ENCODE data around the gene PWWP2A. TPM values are rescaled to one million over a fixed set of nuclear protein-coding genes. Genes with fewer than 3 reads are reported as not detected.

Gene PWWP2A
- total and polyA plus RNA-seq, 2 of the 8 experiments (the other 6 are each of a cell fraction or from before 2014, with no cell fraction given), result 18.5 to 63.0 TPM

DNA sequence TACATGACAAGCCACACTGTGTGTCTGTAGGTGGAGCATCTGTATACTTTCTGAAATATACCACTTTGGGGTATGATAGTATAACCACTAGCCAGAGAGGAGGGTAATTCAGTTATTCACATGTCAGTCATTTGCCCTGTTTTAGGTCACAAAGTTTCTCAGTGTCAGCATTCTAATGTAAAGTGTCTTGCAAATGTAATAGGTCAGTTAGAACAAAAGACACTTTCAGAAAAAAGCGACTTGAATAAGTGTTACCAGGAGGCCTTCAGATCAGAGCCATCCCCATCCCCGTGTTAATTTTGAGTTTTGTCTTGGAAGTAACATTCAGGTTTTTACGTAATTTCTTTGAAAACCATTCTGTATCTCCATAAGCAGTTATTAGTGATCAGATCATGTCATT lies 76.6 kb downstream of the PWWP2A start:
- Histone ChIP-seq H3K18ac (ENCODE audit: extremely low read depth, low read length) (no peak overlapping the region), H2BK12ac (ENCODE audit: low read depth, low read length) (no peak overlapping the region), H4K8ac (ENCODE audit: extremely low read depth, insufficient read depth, low read length) (no peak overlapping the region), H4K91ac (replicated peaks; ENCODE audit: insufficient read length, low read length) (no peak overlapping the region), H3K9me3 (ENCODE audit: insufficient read depth in 2 of 2, low read depth in 1 of 2, low read length in 1 of 2) (no peaks in the 10 kb centered on the region), H3K79me2 (ENCODE audit: control insufficient read depth in 1 of 2, insufficient read depth in 2 of 2, low read length in 2 of 2) (no peaks in the 10 kb centered on the region), H2BK20ac (ENCODE audit: low read length) (no peak overlapping the region), H3K14ac (ENCODE audit: insufficient read length) (no peak overlapping the region), H3K27me3 (replicated peaks in 1 of 4; ENCODE audit: control insufficient read depth in 3 of 4, extremely low read depth in 1 of 4, insufficient read depth in 3 of 4, low read length in 3 of 4) (no peaks in the 10 kb centered on the region), H2AFZ (ENCODE audit: low read length) (no peak overlapping the region), H3K23me2 (ENCODE audit: low read depth, low read length) (no peaks in the 10 kb centered on the region; the same call in 1 of the 2 replicates), H4K5ac (ENCODE audit: insufficient read length, low read depth, low read length) (no peak overlapping the region), H3K9ac (replicated peaks in 1 of 4; ENCODE audit: extremely low read depth in 1 of 4, low read depth in 3 of 4, low read length in 3 of 4) (peak overlapping the region in 1 of 4 experiments; percentile 8; a peak in 1 of 7 replicates), H2BK120ac (replicated peaks; ENCODE audit: low read depth, low read length) (no peak overlapping the region), H3K4me2 (ENCODE audit: insufficient read depth in 1 of 2, low read depth in 2 of 2, low read length in 2 of 2) (peak overlapping the region; percentile 47 to 56; a peak in 3 of 4 replicates), H3K4me3 (ENCODE audit: extremely low read depth in 1 of 4, insufficient read depth in 2 of 4, low read depth in 3 of 4, low read length in 4 of 4) (peak overlapping the region in 1 of 4 experiments; percentile 31; a peak in 1 of 8 replicates), H3K56ac (replicated peaks; ENCODE audit: insufficient read length, low read depth, low read length) (no peak overlapping the region), H2BK15ac (ENCODE audit: low read length) (no peak overlapping the region), H3K36me3 (ENCODE audit: control insufficient read depth in 2 of 4, insufficient read depth in 4 of 4, low read length in 3 of 4) (peaks cover 0 to 30% (median 10%) of the 10 kb centered on the region in 4 experiments; a peak in 5 of 8 replicates), H3K4me1 (replicated peaks in 1 of 4; ENCODE audit: control insufficient read depth in 3 of 4, insufficient read depth in 4 of 4, low read length in 3 of 4) (peaks cover 5 to 20% (median 12%) of the 10 kb centered on the region in 4 experiments; a peak in 6 of 7 replicates), H4K20me1 (replicated peaks in 1 of 2; ENCODE audit: control insufficient read depth in 1 of 2, insufficient read depth in 2 of 2, low read length in 2 of 2) (peaks cover 2% of the 10 kb centered on the region in 2 experiments), H2AK5ac (ENCODE audit: low read depth, low read length) (no peak overlapping the region), H3K4ac (replicated peaks; ENCODE audit: insufficient read length, low read depth, low read length) (no peak overlapping the region), H2BK5ac (ENCODE audit: low read depth, low read length) (no peak overlapping the region), H3K79me1 (ENCODE audit: low read depth, low read length) (no peaks in the 10 kb centered on the region), H3K23ac (ENCODE audit: insufficient read length) (no peak overlapping the region), H3K27ac (ENCODE audit: low read depth, low read length) (no peak overlapping the region)
- POLR2A ChIA-PET (ENCODE audit: partially characterized antibody), result no interaction called here
- FAIRE-seq, result peak; percentile 7
- TF ChIP-seq NANOG (IDR thresholded peaks at IDR 0.05; ENCODE audit: insufficient read depth, low read depth, low read length, poor library complexity, severe bottlenecking), result no peak
- 0 out of 2 replicates have a peak, but pooled peaks have one; percentile 6 for TF ChIP-seq MAFK (IDR thresholded peaks at IDR 0.05; ENCODE audit: low read depth, low read length)
- no peak for DNase-seq (ENCODE audit: low read depth in 1 of 2, low spot score in 2 of 2)
- CTCF ChIA-PET (ENCODE audit: partially characterized antibody), result interaction anchor here (1.5 kb wide), 1 partner anchor 21 kb away, joined by 7 read pairs; no protein-coding TSS in a partner anchor
- 27% methylated on average over 3 of the region's 3 CpGs; no CpG with 5 or more reads in 1 of the 2 experiments for WGBS, 2 experiments (ENCODE audit: extremely low coverage in 1 of 2, insufficient coverage in 1 of 2, insufficient read length in 1 of 2, insufficient replicate concordance in 2 of 2, low coverage in 1 of 2, low lambda C conversion rate in 2 of 2, missing lambda C conversion rate in 1 of 2)

Other genes with a start within 250 kb of the PWWP2A start
- gene ADRA1B, start 203.0 kb downstream of the PWWP2A start, total RNA-seq (2021; fragmentation: NEBNext Ultra II Directional; extraction: Animal tissue kit (Norgen Biotek cat#: 25700)), result not detected in 2 replicates
- gene ADRA1B, start 203.0 kb downstream of the PWWP2A start, polyA plus RNA-seq (2011; rRNA removed), result 0.08 TPM in 1 of 2 replicates, not detected in the other
- 63.9 TPM in 2 replicates for gene TTC1, start 110.3 kb downstream of the PWWP2A start, total RNA-seq (2021; fragmentation: NEBNext Ultra II Directional; extraction: Animal tissue kit (Norgen Biotek cat#: 25700))
- 20.8 and 25.1 TPM in 2 replicates for gene TTC1, start 110.3 kb downstream of the PWWP2A start, polyA plus RNA-seq (2011; rRNA removed)
- gene FABP6, start 110.1 kb upstream of the PWWP2A start, total RNA-seq (2021; fragmentation: NEBNext Ultra II Directional; extraction: Animal tissue kit (Norgen Biotek cat#: 25700)), result 3.6 and 4.8 TPM in 2 replicates
- 3.2 and 6.1 TPM in 2 replicates for gene FABP6, start 110.1 kb upstream of the PWWP2A start, polyA plus RNA-seq (2011; rRNA removed)
- 34.6 and 36.2 TPM in 2 replicates for gene CCNJL, start 193.1 kb upstream of the PWWP2A start, total RNA-seq (2021; fragmentation: NEBNext Ultra II Directional; extraction: Animal tissue kit (Norgen Biotek cat#: 25700))
- gene CCNJL, start 193.1 kb upstream of the PWWP2A start, polyA plus RNA-seq (2011; rRNA removed), result 44.7 and 54.7 TPM in 2 replicates